PC-9 (cell line): ENCODE results near the gene GIMAP1.

Experiments used
- EZH2 ChIP-seq: fragments of 200-600 bp; sonication (generic); IDR thresholded peaks from 2 replicates; pipeline ENCODE4 v1.8.0; 2017; ENCODE audit warnings: antibody characterized with exemption, low read depth
- TF ChIP-seq, protein P1 (sequence below): fragments of 200-600 bp; sonication (generic); conservative IDR thresholded peaks from 2 replicates; pipeline ENCODE4 v1.6.1; 2017; ENCODE audit warnings: mixed run types, antibody characterized with exemption, mild to moderate bottlenecking, moderate library complexity

DNA sequence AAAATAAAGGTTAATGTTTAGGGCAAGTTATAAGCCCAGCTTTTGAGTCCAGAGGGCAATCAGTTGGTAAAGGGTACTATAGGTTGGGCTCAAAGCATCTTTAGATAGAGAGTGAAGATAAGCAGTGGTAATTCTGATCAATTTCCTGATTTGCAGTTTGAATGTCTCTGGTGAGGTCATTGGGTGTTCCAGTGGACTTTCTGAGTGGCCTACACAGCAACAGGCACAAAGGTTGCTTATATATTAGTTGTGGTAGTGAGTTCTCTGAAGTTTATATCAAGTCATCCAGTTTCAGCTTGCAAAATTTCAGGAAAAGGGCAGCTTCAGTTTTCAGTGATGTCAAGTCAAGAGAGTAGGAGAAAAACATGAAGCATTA, 49.9 kb downstream of the GIMAP1 start:
- no peak for TF ChIP-seq EZH2
- TF ChIP-seq, protein P1, sequence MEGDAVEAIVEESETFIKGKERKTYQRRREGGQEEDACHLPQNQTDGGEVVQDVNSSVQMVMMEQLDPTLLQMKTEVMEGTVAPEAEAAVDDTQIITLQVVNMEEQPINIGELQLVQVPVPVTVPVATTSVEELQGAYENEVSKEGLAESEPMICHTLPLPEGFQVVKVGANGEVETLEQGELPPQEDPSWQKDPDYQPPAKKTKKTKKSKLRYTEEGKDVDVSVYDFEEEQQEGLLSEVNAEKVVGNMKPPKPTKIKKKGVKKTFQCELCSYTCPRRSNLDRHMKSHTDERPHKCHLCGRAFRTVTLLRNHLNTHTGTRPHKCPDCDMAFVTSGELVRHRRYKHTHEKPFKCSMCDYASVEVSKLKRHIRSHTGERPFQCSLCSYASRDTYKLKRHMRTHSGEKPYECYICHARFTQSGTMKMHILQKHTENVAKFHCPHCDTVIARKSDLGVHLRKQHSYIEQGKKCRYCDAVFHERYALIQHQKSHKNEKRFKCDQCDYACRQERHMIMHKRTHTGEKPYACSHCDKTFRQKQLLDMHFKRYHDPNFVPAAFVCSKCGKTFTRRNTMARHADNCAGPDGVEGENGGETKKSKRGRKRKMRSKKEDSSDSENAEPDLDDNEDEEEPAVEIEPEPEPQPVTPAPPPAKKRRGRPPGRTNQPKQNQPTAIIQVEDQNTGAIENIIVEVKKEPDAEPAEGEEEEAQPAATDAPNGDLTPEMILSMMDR, result no peak
